ENCODE results near the gene WWC1.

DNA sequence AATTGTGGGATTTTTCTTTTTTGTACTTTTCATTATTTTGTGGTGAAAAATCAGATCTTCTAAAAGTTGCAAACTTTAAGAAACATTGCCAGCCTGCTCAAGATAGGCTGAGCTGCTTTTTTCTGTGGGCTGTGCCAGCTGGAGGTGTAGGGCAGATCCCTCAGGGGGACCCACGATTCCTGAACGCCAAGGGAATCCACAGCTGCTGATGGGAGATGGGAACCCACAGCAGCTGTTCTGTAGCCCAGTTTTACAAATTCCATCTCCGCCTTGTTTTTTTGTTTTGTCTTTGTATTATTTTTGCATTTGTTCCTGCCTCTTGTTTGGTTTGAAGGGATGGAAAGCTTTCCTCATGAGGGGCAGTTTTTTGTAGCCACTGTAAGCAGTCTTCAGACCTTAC, 91.0 kb downstream of the WWC1 start:
- no peak for TF ChIP-seq FOXK1 (CRISPR knock-in tag; IDR thresholded peaks at IDR 0.05; ENCODE audit: borderline replicate concordance)
- TF ChIP-seq HCFC1 (IDR thresholded peaks at IDR 0.05; ENCODE audit: low read depth, low read length) = no peak
- no peak for TF ChIP-seq NFYB (IDR thresholded peaks at IDR 0.05; ENCODE audit: extremely low read depth, insufficient read length)
- TF ChIP-seq BACH1 (tag; IDR thresholded peaks at IDR 0.05) = no peak
- TF ChIP-seq MAFK (IDR thresholded peaks at IDR 0.05; ENCODE audit: low read length) = no peak
- TF ChIP-seq, protein P1, sequence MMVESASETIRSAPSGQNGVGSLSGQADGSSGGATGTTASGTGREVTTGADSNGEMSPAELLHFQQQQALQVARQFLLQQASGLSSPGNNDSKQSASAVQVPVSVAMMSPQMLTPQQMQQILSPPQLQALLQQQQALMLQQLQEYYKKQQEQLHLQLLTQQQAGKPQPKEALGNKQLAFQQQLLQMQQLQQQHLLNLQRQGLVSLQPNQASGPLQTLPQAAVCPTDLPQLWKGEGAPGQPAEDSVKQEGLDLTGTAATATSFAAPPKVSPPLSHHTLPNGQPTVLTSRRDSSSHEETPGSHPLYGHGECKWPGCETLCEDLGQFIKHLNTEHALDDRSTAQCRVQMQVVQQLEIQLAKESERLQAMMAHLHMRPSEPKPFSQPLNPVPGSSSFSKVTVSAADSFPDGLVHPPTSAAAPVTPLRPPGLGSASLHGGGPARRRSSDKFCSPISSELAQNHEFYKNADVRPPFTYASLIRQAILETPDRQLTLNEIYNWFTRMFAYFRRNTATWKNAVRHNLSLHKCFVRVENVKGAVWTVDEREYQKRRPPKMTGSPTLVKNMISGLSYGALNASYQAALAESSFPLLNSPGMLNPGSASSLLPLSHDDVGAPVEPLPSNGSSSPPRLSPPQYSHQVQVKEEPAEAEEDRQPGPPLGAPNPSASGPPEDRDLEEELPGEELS (CRISPR knock-in tag; IDR thresholded peaks at IDR 0.05; ENCODE audit: borderline replicate concordance) = no peak
- no peak for TF ChIP-seq ZNF583 (CRISPR knock-in tag; IDR thresholded peaks at IDR 0.05)
- TF ChIP-seq, protein P2, sequence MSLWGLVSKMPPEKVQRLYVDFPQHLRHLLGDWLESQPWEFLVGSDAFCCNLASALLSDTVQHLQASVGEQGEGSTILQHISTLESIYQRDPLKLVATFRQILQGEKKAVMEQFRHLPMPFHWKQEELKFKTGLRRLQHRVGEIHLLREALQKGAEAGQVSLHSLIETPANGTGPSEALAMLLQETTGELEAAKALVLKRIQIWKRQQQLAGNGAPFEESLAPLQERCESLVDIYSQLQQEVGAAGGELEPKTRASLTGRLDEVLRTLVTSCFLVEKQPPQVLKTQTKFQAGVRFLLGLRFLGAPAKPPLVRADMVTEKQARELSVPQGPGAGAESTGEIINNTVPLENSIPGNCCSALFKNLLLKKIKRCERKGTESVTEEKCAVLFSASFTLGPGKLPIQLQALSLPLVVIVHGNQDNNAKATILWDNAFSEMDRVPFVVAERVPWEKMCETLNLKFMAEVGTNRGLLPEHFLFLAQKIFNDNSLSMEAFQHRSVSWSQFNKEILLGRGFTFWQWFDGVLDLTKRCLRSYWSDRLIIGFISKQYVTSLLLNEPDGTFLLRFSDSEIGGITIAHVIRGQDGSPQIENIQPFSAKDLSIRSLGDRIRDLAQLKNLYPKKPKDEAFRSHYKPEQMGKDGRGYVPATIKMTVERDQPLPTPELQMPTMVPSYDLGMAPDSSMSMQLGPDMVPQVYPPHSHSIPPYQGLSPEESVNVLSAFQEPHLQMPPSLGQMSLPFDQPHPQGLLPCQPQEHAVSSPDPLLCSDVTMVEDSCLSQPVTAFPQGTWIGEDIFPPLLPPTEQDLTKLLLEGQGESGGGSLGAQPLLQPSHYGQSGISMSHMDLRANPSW (CRISPR knock-in tag; IDR thresholded peaks at IDR 0.05) = no peak
- TF ChIP-seq, protein P3, sequence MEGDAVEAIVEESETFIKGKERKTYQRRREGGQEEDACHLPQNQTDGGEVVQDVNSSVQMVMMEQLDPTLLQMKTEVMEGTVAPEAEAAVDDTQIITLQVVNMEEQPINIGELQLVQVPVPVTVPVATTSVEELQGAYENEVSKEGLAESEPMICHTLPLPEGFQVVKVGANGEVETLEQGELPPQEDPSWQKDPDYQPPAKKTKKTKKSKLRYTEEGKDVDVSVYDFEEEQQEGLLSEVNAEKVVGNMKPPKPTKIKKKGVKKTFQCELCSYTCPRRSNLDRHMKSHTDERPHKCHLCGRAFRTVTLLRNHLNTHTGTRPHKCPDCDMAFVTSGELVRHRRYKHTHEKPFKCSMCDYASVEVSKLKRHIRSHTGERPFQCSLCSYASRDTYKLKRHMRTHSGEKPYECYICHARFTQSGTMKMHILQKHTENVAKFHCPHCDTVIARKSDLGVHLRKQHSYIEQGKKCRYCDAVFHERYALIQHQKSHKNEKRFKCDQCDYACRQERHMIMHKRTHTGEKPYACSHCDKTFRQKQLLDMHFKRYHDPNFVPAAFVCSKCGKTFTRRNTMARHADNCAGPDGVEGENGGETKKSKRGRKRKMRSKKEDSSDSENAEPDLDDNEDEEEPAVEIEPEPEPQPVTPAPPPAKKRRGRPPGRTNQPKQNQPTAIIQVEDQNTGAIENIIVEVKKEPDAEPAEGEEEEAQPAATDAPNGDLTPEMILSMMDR (IDR thresholded peaks at IDR 0.05 in 2 of 3, conservative IDR thresholded peaks at IDR 0.05 in 1 of 3; ENCODE audit: insufficient read depth in 2 of 3, low read depth in 1 of 3, low read length in 3 of 3) = no peak
- no peak for TF ChIP-seq EZH2 (IDR thresholded peaks at IDR 0.05; ENCODE audit: borderline replicate concordance, low read depth, low read length)
- no peak for TF ChIP-seq CREB1 (IDR thresholded peaks at IDR 0.05)
- no peak for TF ChIP-seq CREB1 (CRISPR knock-in tag; IDR thresholded peaks at IDR 0.05)
- no peak for TF ChIP-seq CHD4 (IDR thresholded peaks at IDR 0.05; ENCODE audit: insufficient read depth, insufficient replicate concordance, low read depth, low read length, poor library complexity, severe bottlenecking)
- no peak for TF ChIP-seq POLR2AphosphoS5 (IDR thresholded peaks at IDR 0.05; ENCODE audit: control insufficient read depth, insufficient read depth, low read depth, low read length)
- no peak for TF ChIP-seq RNF2 (IDR thresholded peaks at IDR 0.05)

Measured in K562 (cell line).